Activated CD8-positive, alpha-beta memory T cell treated with anti-CD3 and anti-CD28 coated beads, Interleukin-2, amount 50 U/mL, for 48 hours (primary cell): ENCODE results near the gene DZANK1.
"Not testable (repeated sequence)": the region's sequence is repeated elsewhere in the genome, so short reads cannot be mapped to it uniquely, and the experiment has no call there.

Experiments
- DNase-seq: peaks from one replicate; pipeline ENCODE4 v3.0.0-alpha.2; 2020

DZANK1 gene

GRCh38 chr20:18375551-18375950 is 91.3 kb downstream of the DZANK1 start:
- DNase-seq: not testable (repeated sequence)

DNA sequence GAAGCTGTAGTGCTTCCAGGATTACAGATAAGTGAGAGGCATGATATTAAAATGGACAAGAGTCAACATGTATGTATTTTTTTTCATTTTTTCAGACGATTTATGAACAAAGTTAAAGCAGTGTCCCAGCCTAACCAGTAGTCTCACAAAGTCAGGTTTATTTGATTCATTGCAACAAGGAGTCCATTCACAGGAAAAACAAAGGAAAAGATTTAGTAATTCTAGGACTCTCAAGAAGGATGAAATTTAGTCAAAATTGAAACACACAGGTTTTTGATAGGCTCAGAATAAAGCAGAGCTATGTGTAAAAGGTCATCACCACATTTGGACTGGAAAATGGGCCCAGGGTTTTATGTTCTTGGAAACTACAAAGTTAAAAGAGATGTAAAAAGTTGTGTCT is 94.5 kb downstream of the DZANK1 start:
- no peak for DNase-seq

DNA sequence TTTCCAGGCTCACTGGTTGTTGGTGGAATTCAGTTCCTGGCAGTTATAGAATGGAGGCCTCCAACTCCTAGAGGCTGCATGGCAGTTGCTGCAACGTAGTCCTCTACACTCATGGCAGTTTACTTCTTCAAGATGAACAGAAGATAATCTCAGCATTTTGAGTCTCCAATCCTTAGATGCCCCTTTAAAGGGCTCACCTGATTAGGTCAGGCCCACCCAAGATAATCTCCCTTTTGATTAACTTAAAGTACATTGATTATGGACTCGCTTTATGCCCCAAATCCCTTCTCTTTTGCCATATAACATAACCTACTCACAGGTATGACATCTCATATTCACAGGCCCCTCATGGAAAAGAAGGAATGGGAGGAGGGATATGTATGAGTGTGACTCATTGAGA is 102.1 kb downstream of the DZANK1 start:
- DNase-seq: no peak

GRCh38 chr20:18363708-18364107 is 103.1 kb downstream of the DZANK1 start:
- DNase-seq: no peak

DNA sequence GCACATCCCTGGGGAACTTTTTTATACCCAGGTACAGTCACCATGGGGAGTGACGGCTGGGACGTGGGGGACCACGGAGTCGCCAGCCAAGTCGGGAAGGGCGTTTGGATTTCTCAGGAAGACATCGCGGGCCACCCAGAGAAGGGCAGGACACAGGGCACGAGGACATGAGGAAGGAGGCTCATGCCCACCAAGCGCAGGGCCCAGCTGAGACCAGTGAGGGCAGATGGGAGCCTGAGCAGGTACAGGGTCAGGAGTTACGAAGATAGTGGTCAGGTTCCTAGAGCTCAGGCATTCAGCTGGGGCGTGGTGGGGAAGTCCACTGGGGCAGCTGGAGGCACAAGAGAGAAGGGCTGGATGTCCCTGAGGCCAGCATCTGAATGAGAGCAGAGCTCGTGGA is 103.9 kb downstream of the DZANK1 start:
- DNase-seq: no peak

DNA sequence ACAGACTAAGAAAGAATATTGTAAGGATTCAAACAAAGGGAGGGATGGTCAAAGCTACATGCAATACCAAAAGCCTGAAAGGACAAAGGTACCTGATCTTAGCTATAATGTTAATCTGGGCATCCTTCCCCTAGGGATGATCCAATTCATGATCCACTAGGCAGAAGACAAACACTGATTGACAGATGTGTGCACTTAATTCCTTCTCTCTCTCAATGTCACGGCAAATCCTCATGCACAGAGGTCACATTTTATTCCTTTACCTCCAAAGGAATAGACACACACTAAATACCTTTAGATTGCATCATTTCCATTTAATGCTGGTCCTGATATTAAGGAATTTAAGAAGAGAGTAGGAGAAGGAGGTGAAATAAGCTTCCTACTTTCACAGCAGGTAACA is 105.2 kb downstream of the DZANK1 start:
- DNase-seq: no peak

GRCh38 chr20:18360635-18361034 is 106.2 kb downstream of the DZANK1 start:
- no peak for DNase-seq

- DNase-seq: no peak
These were observed 107.0 kb downstream of the DZANK1 start for GRCh38 chr20:18359854-18360253.

GRCh38 chr20:18349749-18350148 is 117.1 kb downstream of the DZANK1 start:
- not testable (repeated sequence) for DNase-seq
